Measurements from ENCODE around the gene GPR18. TPM values are rescaled to one million over a fixed set of nuclear protein-coding genes. Genes with fewer than 3 reads are reported as not detected.
A peak's percentile ranks its signal among the peaks of the same experiment; 100 is the strongest.

The GPR18 gene
- polyA plus RNA-seq, 1 donor (not counting 4 experiments of a cell fraction or from before 2014, with no cell fraction given): not detected

GRCh38 chr13:99218545-99218944 lies 39.6 kb downstream of the GPR18 start:
- no peak for FAIRE-seq

DNA sequence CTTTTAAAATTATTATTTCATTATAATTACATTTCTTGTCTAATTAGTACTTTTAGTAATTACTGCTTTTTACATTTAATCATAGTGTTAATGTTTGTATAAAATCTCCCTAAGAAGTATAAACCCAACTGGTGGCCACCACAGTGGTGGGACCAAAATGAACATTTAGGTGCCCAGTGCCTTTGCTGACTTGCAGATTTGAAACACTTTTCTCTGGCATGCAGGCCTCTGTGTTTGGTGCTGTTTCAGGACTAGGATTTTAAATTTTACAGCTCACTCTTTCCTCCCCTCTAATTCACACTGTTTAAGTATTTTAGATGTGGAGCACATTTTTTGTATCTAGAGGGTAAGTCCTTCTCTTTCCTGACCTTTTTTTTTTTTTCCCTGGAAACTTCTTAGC lies 40.1 kb downstream of the GPR18 start:
- no peak for FAIRE-seq
- TF ChIP-seq, protein P1, sequence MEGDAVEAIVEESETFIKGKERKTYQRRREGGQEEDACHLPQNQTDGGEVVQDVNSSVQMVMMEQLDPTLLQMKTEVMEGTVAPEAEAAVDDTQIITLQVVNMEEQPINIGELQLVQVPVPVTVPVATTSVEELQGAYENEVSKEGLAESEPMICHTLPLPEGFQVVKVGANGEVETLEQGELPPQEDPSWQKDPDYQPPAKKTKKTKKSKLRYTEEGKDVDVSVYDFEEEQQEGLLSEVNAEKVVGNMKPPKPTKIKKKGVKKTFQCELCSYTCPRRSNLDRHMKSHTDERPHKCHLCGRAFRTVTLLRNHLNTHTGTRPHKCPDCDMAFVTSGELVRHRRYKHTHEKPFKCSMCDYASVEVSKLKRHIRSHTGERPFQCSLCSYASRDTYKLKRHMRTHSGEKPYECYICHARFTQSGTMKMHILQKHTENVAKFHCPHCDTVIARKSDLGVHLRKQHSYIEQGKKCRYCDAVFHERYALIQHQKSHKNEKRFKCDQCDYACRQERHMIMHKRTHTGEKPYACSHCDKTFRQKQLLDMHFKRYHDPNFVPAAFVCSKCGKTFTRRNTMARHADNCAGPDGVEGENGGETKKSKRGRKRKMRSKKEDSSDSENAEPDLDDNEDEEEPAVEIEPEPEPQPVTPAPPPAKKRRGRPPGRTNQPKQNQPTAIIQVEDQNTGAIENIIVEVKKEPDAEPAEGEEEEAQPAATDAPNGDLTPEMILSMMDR (optimal IDR thresholded peaks at IDR 0.05 in 1 of 3, IDR thresholded peaks at IDR 0.05 in 1 of 3, conservative IDR thresholded peaks at IDR 0.05 in 1 of 3; ENCODE audit: extremely low read depth in 1 of 3, insufficient read depth in 2 of 3, low read length in 3 of 3): no peak
- TF ChIP-seq EZH2 (IDR thresholded peaks at IDR 0.05; ENCODE audit: low read length): no peak

More at GRCh38 chr13:99218545-99218944, 39.6 kb downstream of the GPR18 start:
- no peak overlapping the region for H2AFZ ChIP-seq (ENCODE audit: control insufficient read depth, low read length)
- no peaks in the 10 kb centered on the region for H3K27me3 ChIP-seq (ENCODE audit: control insufficient read depth, extremely low read depth, insufficient read depth, low read length)
- no peaks in the 10 kb centered on the region for H3K9me1 ChIP-seq (ENCODE audit: control insufficient read depth, extremely low read depth, insufficient read depth, low read length)
- peak overlapping the region in 1 of 3 experiments; percentile 20 for H3K4me3 ChIP-seq (ENCODE audit: control insufficient read depth in 2 of 3, extremely low read depth in 1 of 3, insufficient read depth in 2 of 3, low read depth in 1 of 3, low read length in 3 of 3)
- peak overlapping the region; percentile 8 for H3K27ac ChIP-seq (ENCODE audit: control insufficient read depth, insufficient read depth, low read length)
- no peaks in the 10 kb centered on the region for H3K9me3 ChIP-seq (ENCODE audit: control insufficient read depth, low read depth, low read length)
- H3K4me2 ChIP-seq (ENCODE audit: control insufficient read depth, extremely low read depth, insufficient read depth, low read depth, low read length): peak overlapping the region; percentile 46
- peaks cover 52% of the 10 kb centered on the region for H3K4me1 ChIP-seq (ENCODE audit: control insufficient read depth, extremely low read depth, insufficient read depth, low read length)
- DNase-seq (ENCODE audit: low read depth, low spot score): no peak
- peaks cover 0 to 2% of the 10 kb centered on the region in 2 experiments for H3K36me3 ChIP-seq (ENCODE audit: control insufficient read depth in 2 of 2, extremely low read depth in 1 of 2, insufficient read depth in 2 of 2, low read length in 2 of 2)
- peak overlapping the region; percentile 24 for H3K9ac ChIP-seq (ENCODE audit: control insufficient read depth, extremely low read depth, insufficient read depth, low read length)
- no peaks in the 10 kb centered on the region for H4K20me1 ChIP-seq (ENCODE audit: control insufficient read depth, extremely low read depth, insufficient read depth, low read length)
- dilution Hi-C loops (cut with MboI; ENCODE audit: extremely low pct_ligation_motif_present, low sequenced_read_pairs): no loop called here
- TF ChIP-seq, protein P1 (optimal IDR thresholded peaks at IDR 0.05 in 1 of 3, IDR thresholded peaks at IDR 0.05 in 1 of 3, conservative IDR thresholded peaks at IDR 0.05 in 1 of 3; ENCODE audit: extremely low read depth in 1 of 3, insufficient read depth in 2 of 3, low read length in 3 of 3): no peak
- TF ChIP-seq EZH2 (IDR thresholded peaks at IDR 0.05; ENCODE audit: low read length): no peak
- H3K79me2 ChIP-seq (ENCODE audit: control insufficient read depth, insufficient read depth, low read length): peaks cover 68% of the 10 kb centered on the region

More for the DNA sequence above, 40.1 kb downstream of the GPR18 start:
- Histone ChIP-seq H3K9ac (ENCODE audit: control insufficient read depth, extremely low read depth, insufficient read depth, low read length) (no peak overlapping the region), H3K79me2 (ENCODE audit: control insufficient read depth, insufficient read depth, low read length) (peaks cover 68% of the 10 kb centered on the region), H3K4me2 (ENCODE audit: control insufficient read depth, extremely low read depth, insufficient read depth, low read depth, low read length) (peak overlapping the region; percentile 46), H3K4me1 (ENCODE audit: control insufficient read depth, extremely low read depth, insufficient read depth, low read length) (peaks cover 52% of the 10 kb centered on the region), H4K20me1 (ENCODE audit: control insufficient read depth, extremely low read depth, insufficient read depth, low read length) (no peaks in the 10 kb centered on the region), H3K9me3 (ENCODE audit: control insufficient read depth, low read depth, low read length) (no peaks in the 10 kb centered on the region), H3K9me1 (ENCODE audit: control insufficient read depth, extremely low read depth, insufficient read depth, low read length) (no peaks in the 10 kb centered on the region), H3K4me3 (ENCODE audit: control insufficient read depth in 2 of 3, extremely low read depth in 1 of 3, insufficient read depth in 2 of 3, low read depth in 1 of 3, low read length in 3 of 3) (peak overlapping the region in 1 of 3 experiments; percentile 20), H3K27ac (ENCODE audit: control insufficient read depth, insufficient read depth, low read length) (peak overlapping the region; percentile 8), H3K27me3 (ENCODE audit: control insufficient read depth, extremely low read depth, insufficient read depth, low read length) (no peaks in the 10 kb centered on the region), H2AFZ (ENCODE audit: control insufficient read depth, low read length) (no peak overlapping the region), H3K36me3 (ENCODE audit: control insufficient read depth in 2 of 2, extremely low read depth in 1 of 2, insufficient read depth in 2 of 2, low read length in 2 of 2) (peaks cover 0 to 2% of the 10 kb centered on the region in 2 experiments)
- dilution Hi-C loops (cut with MboI; ENCODE audit: extremely low pct_ligation_motif_present, low sequenced_read_pairs): no loop called here
- no peak for DNase-seq (ENCODE audit: low read depth, low spot score)

Measured in keratinocyte (primary cell).